H1 (cell line): ENCODE data around the gene TSPAN6. TPM values are rescaled to one million over a fixed set of nuclear protein-coding genes. Genes with fewer than 3 reads are reported as not detected.

Source experiments
- CTCF ChIA-PET: fragments of 300-600 bp; sonication (Branson Sonifier 250); formaldehyde crosslinking; loops from one replicate; lab custom pipeline; 2021; ENCODE audit not compliant: partially characterized antibody; lab: Charles Lee
- POLR2A ChIA-PET: fragments of 300-600 bp; sonication (Branson Sonifier 250); formaldehyde crosslinking; loops from one replicate; lab custom pipeline; 2021; ENCODE audit warnings: inconsistent platforms; ENCODE audit not compliant: partially characterized antibody; lab: Charles Lee
- DNase-seq, 2 experiments: peaks; one replicate each; pipeline versions ENCODE4 v3.0.0 to v3.0.0-alpha.2; 2010 to 2022; ENCODE audit warnings: low spot score in 2 of 2, low read depth in 1 of 2, mixed read lengths in 1 of 2
- FAIRE-seq: peaks from 2 replicates; lab custom pipeline; 2011; peaks lifted over from hg19 to GRCh38; lab: Jason Lieb, UNC
- H2AFZ ChIP-seq: 2 replicates; pipeline ENCODE4 v1.8.1; 2012; ENCODE audit warnings: low read length, inconsistent platforms
- H2AK5ac ChIP-seq: 2 replicates; pipeline ENCODE4 v1.6.1; 2013; ENCODE audit warnings: low read depth, low read length
- H2BK120ac ChIP-seq: replicated peaks from 2 replicates; pipeline ENCODE3; 2013; ENCODE audit warnings: low read depth, low read length, inconsistent platforms
- H2BK12ac ChIP-seq: 2 replicates; pipeline ENCODE4 v1.6.1; 2013; ENCODE audit warnings: low read depth, low read length
- H2BK15ac ChIP-seq: 2 replicates; pipeline ENCODE4 v1.6.1; 2013; ENCODE audit warnings: low read length
- H2BK20ac ChIP-seq: 2 replicates; pipeline ENCODE4 v1.6.1; 2013; ENCODE audit warnings: low read length
- H2BK5ac ChIP-seq: 2 replicates; pipeline ENCODE4 v1.6.1; 2013; ENCODE audit warnings: low read depth, low read length
- H3K14ac ChIP-seq: 2 replicates; pipeline ENCODE4 v1.6.1; 2013; ENCODE audit warnings: inconsistent platforms; ENCODE audit not compliant: insufficient read length
- H3K18ac ChIP-seq: 2 replicates; pipeline ENCODE4 v1.6.1; 2013; ENCODE audit warnings: low read length; ENCODE audit errors: extremely low read depth
- H3K23ac ChIP-seq: 2 replicates; pipeline ENCODE4 v1.6.1; 2013; ENCODE audit warnings: inconsistent platforms; ENCODE audit not compliant: insufficient read length
- H3K23me2 ChIP-seq: 2 replicates; pipeline ENCODE4 v1.6.1; 2013; ENCODE audit warnings: low read depth, low read length
- H3K27ac ChIP-seq: 2 replicates; pipeline ENCODE4 v1.6.1; 2011; ENCODE audit warnings: low read depth, low read length, inconsistent platforms
- H3K27me3 ChIP-seq, 4 experiments: replicated peaks in 1 of 4; 1 replicate in 1 of 4; 2 replicates in 3 of 4; pipeline versions ENCODE4 v1.6.1 to v1.8.1; 2011 to 2013; ENCODE audit warnings: low read length in 3 of 4, mild to moderate bottlenecking in 3 of 4, inconsistent platforms in 2 of 4, mixed read lengths in 2 of 4, moderate library complexity in 1 of 4; ENCODE audit not compliant: control insufficient read depth in 3 of 4, insufficient read depth in 3 of 4; ENCODE audit errors: extremely low read depth in 1 of 4
- H3K36me3 ChIP-seq, 4 experiments: 2 replicates each; pipeline versions ENCODE4 v1.6.1 to v1.8.1; 2011 to 2013; ENCODE audit warnings: mild to moderate bottlenecking in 4 of 4, low read length in 3 of 4, moderate library complexity in 2 of 4, control low read depth in 1 of 4, inconsistent platforms in 1 of 4; ENCODE audit not compliant: insufficient read depth in 4 of 4, control insufficient read depth in 2 of 4
- H3K4ac ChIP-seq: replicated peaks from 2 replicates; pipeline ENCODE3; 2013; ENCODE audit warnings: low read length, low read depth, mixed read lengths, inconsistent platforms; ENCODE audit not compliant: insufficient read length
- H3K4me1 ChIP-seq, 4 experiments: replicated peaks in 1 of 4; 1 replicate in 1 of 4; 2 replicates in 3 of 4; pipeline versions ENCODE4 v1.6.1 to v1.8.1; 2011 to 2013; ENCODE audit warnings: low read length in 3 of 4, inconsistent platforms in 2 of 4, mixed read lengths in 1 of 4; ENCODE audit not compliant: insufficient read depth in 4 of 4, control insufficient read depth in 3 of 4
- H3K4me2 ChIP-seq, 2 experiments: 2 replicates each; pipeline versions ENCODE4 v1.6.1 to v1.8.1; 2011 to 2013; ENCODE audit warnings: low read depth in 2 of 2, low read length in 2 of 2, control low read depth in 1 of 2, inconsistent platforms in 1 of 2, mild to moderate bottlenecking in 1 of 2; ENCODE audit not compliant: insufficient read depth in 1 of 2
- H3K4me3 ChIP-seq, 4 experiments: fragments of 200-600, 300-600 bp in 1 of 4; sonication (generic), shearing (Covaris generic), sonication (Bioruptor Twin) in 1 of 4; 2 replicates each; pipeline versions ENCODE4 v1.5.1 to v1.8.1; 2011 to 2016; ENCODE audit warnings: low read length in 4 of 4, low read depth in 3 of 4, control low read depth in 2 of 4, inconsistent platforms in 2 of 4, mild to moderate bottlenecking in 2 of 4, mixed read lengths in 1 of 4, moderate library complexity in 1 of 4; ENCODE audit not compliant: insufficient read depth in 2 of 4; ENCODE audit errors: extremely low read depth in 1 of 4
- H3K56ac ChIP-seq: replicated peaks from 2 replicates; pipeline ENCODE3; 2013; ENCODE audit warnings: low read depth, mild to moderate bottlenecking, mixed read lengths, low read length, inconsistent platforms; ENCODE audit not compliant: insufficient read length
- H3K79me1 ChIP-seq: 2 replicates; pipeline ENCODE4 v1.6.1; 2013; ENCODE audit warnings: low read depth, low read length, control low read depth
- H3K79me2 ChIP-seq, 2 experiments: 2 replicates each; pipeline versions ENCODE4 v1.6.1 to v1.8.1; 2012 to 2013; ENCODE audit warnings: low read length in 2 of 2, mild to moderate bottlenecking in 2 of 2, inconsistent platforms in 1 of 2; ENCODE audit not compliant: insufficient read depth in 2 of 2, control insufficient read depth in 1 of 2
- H3K9ac ChIP-seq, 4 experiments: replicated peaks in 1 of 4; 1 replicate in 1 of 4; 2 replicates in 3 of 4; pipeline versions ENCODE4 v1.6.1 to v1.8.1; 2011 to 2013; ENCODE audit warnings: low read depth in 3 of 4, low read length in 3 of 4, control low read depth in 2 of 4, mild to moderate bottlenecking in 2 of 4, moderate library complexity in 2 of 4, inconsistent platforms in 1 of 4; ENCODE audit errors: extremely low read depth in 1 of 4
- H3K9me3 ChIP-seq, 2 experiments: 2 replicates each; pipeline versions ENCODE4 v1.6.1 to v1.8.1; 2012 to 2013; ENCODE audit warnings: mild to moderate bottlenecking in 2 of 2, moderate library complexity in 2 of 2, control low read depth in 1 of 2, inconsistent platforms in 1 of 2, low read depth in 1 of 2, low read length in 1 of 2, mixed read lengths in 1 of 2; ENCODE audit not compliant: insufficient read depth in 2 of 2
- H4K20me1 ChIP-seq, 2 experiments: replicated peaks in 1 of 2; 2 replicates each; pipeline versions ENCODE3 to v1.8.1; 2011 to 2013; ENCODE audit warnings: inconsistent platforms in 2 of 2, low read length in 2 of 2, mild to moderate bottlenecking in 1 of 2; ENCODE audit not compliant: insufficient read depth in 2 of 2, control insufficient read depth in 1 of 2
- H4K5ac ChIP-seq: 2 replicates; pipeline ENCODE4 v1.6.1; 2013; ENCODE audit warnings: low read length, low read depth, mixed read lengths, inconsistent platforms; ENCODE audit not compliant: insufficient read length
- H4K8ac ChIP-seq: 2 replicates; pipeline ENCODE4 v1.8.0; 2013; ENCODE audit warnings: mild to moderate bottlenecking, moderate library complexity, low read length, inconsistent platforms; ENCODE audit not compliant: insufficient read depth; ENCODE audit errors: extremely low read depth
- H4K91ac ChIP-seq: replicated peaks from 2 replicates; pipeline ENCODE3; 2013; ENCODE audit warnings: low read length, mixed read lengths, inconsistent platforms; ENCODE audit not compliant: insufficient read length
- CBX8 ChIP-seq: fragments of 300-800, 300-1000 bp; sonication (generic); IDR thresholded peaks from 2 replicates; pipeline ENCODE4 v1.7.1; 2016; ENCODE audit warnings: low read depth, low read length, borderline replicate concordance
- CHD2 ChIP-seq: IDR thresholded peaks from 2 replicates; pipeline ENCODE4 v1.6.1; 2012; ENCODE audit warnings: low read length, improper control_type of control experiment
- KDM1A ChIP-seq: fragments of 200-600, 300-600 bp; sonication (generic); IDR thresholded peaks from 2 replicates; pipeline ENCODE4 v1.7.1; 2016; ENCODE audit warnings: mild to moderate bottlenecking, low read length, borderline replicate concordance
- MAFK ChIP-seq: IDR thresholded peaks from 2 replicates; pipeline ENCODE4 v1.6.1; 2012; ENCODE audit warnings: low read depth, mild to moderate bottlenecking, improper control_type of control experiment, low read length
- NRF1 ChIP-seq: IDR thresholded peaks from 2 replicates; pipeline ENCODE4 v1.6.1; 2011; ENCODE audit warnings: mild to moderate bottlenecking, low read depth, low read length, improper control_type of control experiment
- PHF8 ChIP-seq: fragments of 200-600 bp; sonication (generic); conservative IDR thresholded peaks from 2 replicates; pipeline ENCODE4 v1.7.1; 2012; ENCODE audit warnings: low read depth, mild to moderate bottlenecking, inconsistent platforms, low read length, moderate library complexity
- RFX5 ChIP-seq: IDR thresholded peaks from 2 replicates; pipeline ENCODE4 v1.6.1; 2011; ENCODE audit warnings: low read depth, low read length, improper control_type of control experiment, borderline replicate concordance
- SIN3A ChIP-seq, 2 experiments: IDR thresholded peaks in 1 of 2; conservative IDR thresholded peaks in 1 of 2; 2 replicates each; pipeline ENCODE4 v1.6.1; 2011 to 2012; ENCODE audit warnings: low read length in 2 of 2, improper control_type of control experiment in 1 of 2, low read depth in 1 of 2, mild to moderate bottlenecking in 1 of 2
- TAF1 ChIP-seq: IDR thresholded peaks from 2 replicates; pipeline ENCODE4 v1.6.1; 2011; ENCODE audit warnings: mild to moderate bottlenecking, low read depth, low read length
- TCF12 ChIP-seq: IDR thresholded peaks from 2 replicates; pipeline ENCODE4 v1.6.1; 2011; ENCODE audit warnings: low read depth, mild to moderate bottlenecking, low read length
- WGBS, 2 experiments: shearing (Covaris generic) in 1 of 2; methylation state at CpG; one replicate each; pipeline versions ENCODE4 v1.1.6 to v1.1.7; 2013 to 2015; ENCODE audit warnings: low lambda C conversion rate in 2 of 2, mixed read lengths in 2 of 2, inconsistent platforms in 1 of 2, low coverage in 1 of 2, missing lambda C conversion rate in 1 of 2; ENCODE audit not compliant: insufficient replicate concordance in 2 of 2, insufficient coverage in 1 of 2, insufficient read length in 1 of 2; ENCODE audit errors: extremely low coverage in 1 of 2, missing lambda C conversion rate in 1 of 2; 5-methylcytosine and 5-hydroxymethylcytosine counted together
- polyA plus RNA-seq, 7 experiments: library from polyadenylated mRNA; depleted of rRNA in 3 of 7; stranded (reverse) in 5 of 7; unstranded in 2 of 7; fragments of >200 nt in 5 of 7; fragments of 200-250 nt in 2 of 7; gene quantifications; 1 replicate in 5 of 7; 2 replicates in 1 of 7; 4 replicates in 1 of 7; pipeline versions ENCODE4 v1.2.1 to v1.2.3, GENCODE V29; 2011 to 2013; ENCODE audit warnings: missing spikeins in 2 of 7, mixed read lengths in 2 of 7
- total RNA-seq: library from RNA; stranded (reverse); fragmentation: NEBNext Ultra II Directional; extraction: Animal tissue kit (Norgen Biotek cat#: 25700); gene quantifications from 2 replicates; pipeline ENCODE4 v1.2.1, GENCODE V29; 2021
- TF ChIP-seq, protein P1 (sequence below), 3 experiments: IDR thresholded peaks; 1 replicate in 2 of 3; 2 replicates in 1 of 3; pipeline versions ENCODE4 v1.5.1 to v1.6.1; 2011; ENCODE audit warnings: low read length in 3 of 3, mild to moderate bottlenecking in 3 of 3, inconsistent platforms in 2 of 3, low read depth in 1 of 3, moderate library complexity in 1 of 3; ENCODE audit not compliant: insufficient read depth in 1 of 3; ENCODE audit errors: control extremely low read depth in 1 of 3

The TSPAN6 gene
- total and polyA plus RNA-seq, 2 of the 8 experiments (the other 6 are each of a cell fraction or from before 2014, with no cell fraction given) = 58.1 to 67.7 TPM

DNA sequence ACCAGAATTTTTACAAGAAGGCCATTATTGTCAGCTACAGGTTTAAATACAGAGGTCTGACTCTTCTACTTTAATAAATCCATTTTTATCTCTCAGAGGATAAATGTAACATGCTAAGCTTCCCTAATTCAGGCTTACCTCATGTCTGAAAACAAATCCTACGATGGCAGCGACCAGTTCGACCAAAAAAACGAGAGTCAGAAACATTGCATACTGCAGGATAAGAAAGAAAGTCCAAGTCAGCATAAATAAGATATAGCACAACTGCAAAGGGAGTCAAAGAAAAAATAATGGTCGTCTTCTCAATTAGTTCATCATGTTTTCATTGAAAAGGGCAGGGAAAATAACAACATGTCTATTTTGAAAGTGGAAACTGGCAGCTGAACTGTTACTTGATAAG is 1.6 kb downstream of the TSPAN6 start:
- POLR2A ChIA-PET = no interaction called here
- peaks cover 2 to 42% (median 10%) of the 10 kb centered on the region in 4 experiments; a peak in 5 of 8 replicates for H3K36me3 ChIP-seq
- peak overlapping the region; percentile 69 to 94; a peak in 3 of 4 replicates for H3K4me2 ChIP-seq
- no peak overlapping the region for H4K91ac ChIP-seq
- H3K4me3 ChIP-seq = peak overlapping the region in 1 of 4 experiments; percentile 83; a peak in 5 of 8 replicates
- H2AFZ ChIP-seq = no peak overlapping the region
- H4K8ac ChIP-seq = no peak overlapping the region
- no peak overlapping the region for H3K23ac ChIP-seq
- H3K4ac ChIP-seq = no peak overlapping the region
- no peak overlapping the region for H3K27ac ChIP-seq
- H2BK5ac ChIP-seq = no peak overlapping the region
- FAIRE-seq = peak; percentile 19
- no peak overlapping the region for H3K18ac ChIP-seq
- CTCF ChIA-PET = interaction anchor here (0.6 kb wide), 1 partner anchor 8 kb away, joined by 3 read pairs; no protein-coding TSS in a partner anchor
- no peaks in the 10 kb centered on the region for H4K20me1 ChIP-seq
- H3K27me3 ChIP-seq = no peaks in the 10 kb centered on the region
- no peak overlapping the region for H2BK12ac ChIP-seq
- no peak overlapping the region for H3K56ac ChIP-seq
- H3K23me2 ChIP-seq = no peaks in the 10 kb centered on the region
- H2BK20ac ChIP-seq = no peak overlapping the region
- no peaks in the 10 kb centered on the region for H3K79me1 ChIP-seq
- no peak overlapping the region for H3K9ac ChIP-seq
- no peak overlapping the region for H2AK5ac ChIP-seq
- no peaks in the 10 kb centered on the region for H3K9me3 ChIP-seq
- DNase-seq = no peak
- H3K14ac ChIP-seq = no peak overlapping the region
- peaks cover 0 to 2% (median 0%) of the 10 kb centered on the region in 4 experiments; a peak in 1 of 7 replicates for H3K4me1 ChIP-seq
- 89% methylated on average over 5 of the region's 5 CpGs; no CpG with 5 or more reads in 1 of the 2 experiments for WGBS, 2 experiments
- no peak overlapping the region for H2BK120ac ChIP-seq
- H2BK15ac ChIP-seq = no peak overlapping the region
- peaks cover 0 to 4% of the 10 kb centered on the region in 2 experiments; a peak in 2 of 4 replicates for H3K79me2 ChIP-seq
- no peak overlapping the region for H4K5ac ChIP-seq
- no peak for TF ChIP-seq TCF12
- TF ChIP-seq, protein P1, sequence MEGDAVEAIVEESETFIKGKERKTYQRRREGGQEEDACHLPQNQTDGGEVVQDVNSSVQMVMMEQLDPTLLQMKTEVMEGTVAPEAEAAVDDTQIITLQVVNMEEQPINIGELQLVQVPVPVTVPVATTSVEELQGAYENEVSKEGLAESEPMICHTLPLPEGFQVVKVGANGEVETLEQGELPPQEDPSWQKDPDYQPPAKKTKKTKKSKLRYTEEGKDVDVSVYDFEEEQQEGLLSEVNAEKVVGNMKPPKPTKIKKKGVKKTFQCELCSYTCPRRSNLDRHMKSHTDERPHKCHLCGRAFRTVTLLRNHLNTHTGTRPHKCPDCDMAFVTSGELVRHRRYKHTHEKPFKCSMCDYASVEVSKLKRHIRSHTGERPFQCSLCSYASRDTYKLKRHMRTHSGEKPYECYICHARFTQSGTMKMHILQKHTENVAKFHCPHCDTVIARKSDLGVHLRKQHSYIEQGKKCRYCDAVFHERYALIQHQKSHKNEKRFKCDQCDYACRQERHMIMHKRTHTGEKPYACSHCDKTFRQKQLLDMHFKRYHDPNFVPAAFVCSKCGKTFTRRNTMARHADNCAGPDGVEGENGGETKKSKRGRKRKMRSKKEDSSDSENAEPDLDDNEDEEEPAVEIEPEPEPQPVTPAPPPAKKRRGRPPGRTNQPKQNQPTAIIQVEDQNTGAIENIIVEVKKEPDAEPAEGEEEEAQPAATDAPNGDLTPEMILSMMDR (IDR thresholded peaks at IDR 0.05; ENCODE audit: control extremely low read depth in 1 of 3, insufficient read depth in 1 of 3, low read depth in 1 of 3, low read length in 3 of 3) = no peak
- TF ChIP-seq RFX5 = no peak
- no peak for TF ChIP-seq TAF1
- no peak for TF ChIP-seq PHF8
- TF ChIP-seq SIN3A (conservative IDR thresholded peaks at IDR 0.05 in 1 of 2, IDR thresholded peaks at IDR 0.05 in 1 of 2; ENCODE audit: low read depth in 1 of 2, low read length in 2 of 2) = no peak
- TF ChIP-seq NRF1 = no peak
- no peak for TF ChIP-seq KDM1A
- no peak for TF ChIP-seq MAFK
- no peak for TF ChIP-seq CBX8
- no peak for TF ChIP-seq CHD2
